ENCODE results near the gene ZNF665.
"Not testable (repeated sequence)": the region's sequence is repeated elsewhere in the genome, so short reads cannot be mapped to it uniquely, and the experiment has no call there.

DNA sequence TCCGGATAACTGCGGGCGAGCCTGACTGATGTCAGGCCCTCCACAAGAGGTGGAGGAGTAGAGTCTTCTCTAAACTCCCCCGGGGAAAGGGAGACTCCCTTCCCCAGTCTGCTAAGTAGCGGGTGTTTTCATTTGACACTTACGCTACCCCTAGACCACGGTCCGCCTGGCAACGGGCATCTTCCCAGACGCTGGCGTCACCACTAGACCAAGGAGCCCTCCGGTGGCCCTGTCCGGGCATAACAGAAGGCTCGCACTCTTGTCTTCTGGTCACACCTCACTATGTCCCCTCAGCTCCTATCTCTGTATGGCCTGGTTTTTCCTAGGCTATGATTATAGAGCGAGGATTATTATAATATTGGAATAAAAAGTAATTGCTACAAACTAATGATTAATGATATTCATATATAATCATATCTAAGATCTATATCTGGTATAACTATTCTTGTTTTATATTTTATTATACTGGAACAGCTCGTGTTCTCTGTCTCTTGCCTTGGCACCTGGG is 3.4 kb downstream of the ZNF665 start:
- TF ChIP-seq, protein P1, sequence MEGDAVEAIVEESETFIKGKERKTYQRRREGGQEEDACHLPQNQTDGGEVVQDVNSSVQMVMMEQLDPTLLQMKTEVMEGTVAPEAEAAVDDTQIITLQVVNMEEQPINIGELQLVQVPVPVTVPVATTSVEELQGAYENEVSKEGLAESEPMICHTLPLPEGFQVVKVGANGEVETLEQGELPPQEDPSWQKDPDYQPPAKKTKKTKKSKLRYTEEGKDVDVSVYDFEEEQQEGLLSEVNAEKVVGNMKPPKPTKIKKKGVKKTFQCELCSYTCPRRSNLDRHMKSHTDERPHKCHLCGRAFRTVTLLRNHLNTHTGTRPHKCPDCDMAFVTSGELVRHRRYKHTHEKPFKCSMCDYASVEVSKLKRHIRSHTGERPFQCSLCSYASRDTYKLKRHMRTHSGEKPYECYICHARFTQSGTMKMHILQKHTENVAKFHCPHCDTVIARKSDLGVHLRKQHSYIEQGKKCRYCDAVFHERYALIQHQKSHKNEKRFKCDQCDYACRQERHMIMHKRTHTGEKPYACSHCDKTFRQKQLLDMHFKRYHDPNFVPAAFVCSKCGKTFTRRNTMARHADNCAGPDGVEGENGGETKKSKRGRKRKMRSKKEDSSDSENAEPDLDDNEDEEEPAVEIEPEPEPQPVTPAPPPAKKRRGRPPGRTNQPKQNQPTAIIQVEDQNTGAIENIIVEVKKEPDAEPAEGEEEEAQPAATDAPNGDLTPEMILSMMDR (conservative IDR thresholded peaks at IDR 0.05; ENCODE audit: low read length) = not testable (repeated sequence)
- not testable (repeated sequence) for TF ChIP-seq EZH2phosphoT487 (IDR thresholded peaks at IDR 0.05; ENCODE audit: borderline replicate concordance, low read depth, low read length)
